Measurements from ENCODE around the gene SRM. TPM values are rescaled to one million over a fixed set of nuclear protein-coding genes. Genes with fewer than 3 reads are reported as not detected.

SRM gene
- total and polyA plus RNA-seq, 2 of the 13 experiments (the other 11 are each of a cell fraction or from before 2014, with no cell fraction given), result 27.9 to 31.8 TPM

GRCh38 chr1:11072216-11072917 lies 12.5 kb upstream of the SRM start:
- 99% methylated on average over 13 of the region's 13 CpGs for WGBS (ENCODE audit: low lambda C conversion rate)
- ATAC-seq, result no peak
- no peak for DNase-seq (ENCODE audit: low spot score)
- Histone ChIP-seq H3K4me2 (ENCODE audit: low read depth, low read length) (no peak overlapping the region), H4K20me1 (ENCODE audit: insufficient read depth, low read length) (no peaks in the 10 kb centered on the region), H3K79me2 (ENCODE audit: insufficient read depth, low read length) (no peaks in the 10 kb centered on the region), H2AFZ (ENCODE audit: low read length) (no peak overlapping the region), H3K9ac (ENCODE audit: insufficient read depth, low read depth, low read length) (no peak overlapping the region), H3K36me3 (replicated peaks in 1 of 2; ENCODE audit: control insufficient read depth in 1 of 2, insufficient read depth in 2 of 2, low read length in 2 of 2) (peaks cover 49 to 93% of the 10 kb centered on the region in 2 experiments), H3K27me3 (ENCODE audit: control insufficient read depth in 1 of 2, insufficient read depth in 2 of 2, low read length in 2 of 2) (no peaks in the 10 kb centered on the region), H3K4me3 (replicated peaks in 1 of 3; ENCODE audit: insufficient read depth in 1 of 3, low read depth in 2 of 3, low read length in 3 of 3) (no peak overlapping the region), H3K4me1 (ENCODE audit: insufficient read depth, low read length) (no peaks in the 10 kb centered on the region), H3K27ac (ENCODE audit: extremely low read length, insufficient read depth, low read length) (no peak overlapping the region), H3K9me3 (ENCODE audit: low read length) (no peaks in the 10 kb centered on the region)
- in situ Hi-C loops (cut with HindIII; ENCODE audit: extremely low pct_ligation_motif_present, low pct_unique_long_range_greater_than_20kb) (no loop called here), intact Hi-C loops (cut with micrococcal nuclease; ENCODE audit: unreplicated experiment) (no loop called here)
- no peak for TF ChIP-seq BCL6 (CRISPR knock-in tag; IDR thresholded peaks at IDR 0.05)
- no peak for TF ChIP-seq ZSCAN29 (CRISPR knock-in tag; conservative IDR thresholded peaks at IDR 0.05)
- TF ChIP-seq CREM (IDR thresholded peaks at IDR 0.05), result no peak
- no peak for TF ChIP-seq CREM (CRISPR knock-in tag; IDR thresholded peaks at IDR 0.05)
- TF ChIP-seq FOXA3 (CRISPR knock-in tag; IDR thresholded peaks at IDR 0.05), result no peak
- no peak for TF ChIP-seq ZNF513 (CRISPR knock-in tag; conservative IDR thresholded peaks at IDR 0.05)
- TF ChIP-seq RBM22 (optimal IDR thresholded peaks at IDR 0.05; ENCODE audit: low read length), result no peak
- TF ChIP-seq PCBP1 (IDR thresholded peaks at IDR 0.05; ENCODE audit: borderline replicate concordance, low read depth, low read length), result no peak
- no peak for TF ChIP-seq ZNF629 (CRISPR knock-in tag; conservative IDR thresholded peaks at IDR 0.05)
- no peak for TF ChIP-seq CC2D1A (CRISPR knock-in tag; IDR thresholded peaks at IDR 0.05)
- TF ChIP-seq ZNF737 (CRISPR knock-in tag; IDR thresholded peaks at IDR 0.05; ENCODE audit: borderline replicate concordance), result no peak
- TF ChIP-seq DBP (CRISPR knock-in tag; IDR thresholded peaks at IDR 0.05; ENCODE audit: not compliant biosample characterization), result no peak
- TF ChIP-seq ZNF33A (CRISPR knock-in tag; IDR thresholded peaks at IDR 0.05; ENCODE audit: borderline replicate concordance), result no peak
- no peak for TF ChIP-seq HOXA9 (CRISPR knock-in tag; IDR thresholded peaks at IDR 0.05; ENCODE audit: borderline replicate concordance)
- no peak for TF ChIP-seq MTF2 (CRISPR knock-in tag; IDR thresholded peaks at IDR 0.05; ENCODE audit: borderline replicate concordance)
- TF ChIP-seq ZNF24 (IDR thresholded peaks at IDR 0.05), result no peak
- no peak for TF ChIP-seq ZNF121 (CRISPR knock-in tag; IDR thresholded peaks at IDR 0.05)
- no peak for TF ChIP-seq CSRNP1 (CRISPR knock-in tag; IDR thresholded peaks at IDR 0.05)
- ChIA-PET CTCF (ENCODE audit: low intra/inter-chr PET ratio, low total read pairs) (no interaction called here), POLR2A (no interaction called here)
- FAIRE-seq, result no peak
- BruUV-seq (replicated peaks), result no TSS peak
